Upper lobe of right lung (tissue), 1 donor: Measurements from ENCODE around the gene TOR2A. TPM values are rescaled to one million over a fixed set of nuclear protein-coding genes. Genes with fewer than 3 reads are reported as not detected.

Experiments
- ATAC-seq: fragments of 200-7000 bp; cut with Tn5 transposase; one replicate; pipeline ENCODE4 v1.9.1; 2020; ENCODE audit warnings: mild to moderate bottlenecking, moderate library complexity
- DNase-seq: peaks from one replicate; pipeline ENCODE4 v3.0.0-alpha.2; 2020
- H3K27ac ChIP-seq: fragments of 200-600 bp; one replicate; pipeline ENCODE4 v1.8.0; 2022
- H3K27me3 ChIP-seq: fragments of 200-600 bp; one replicate; pipeline ENCODE4 v1.8.0; 2022; ENCODE audit warnings: mild to moderate bottlenecking
- H3K36me3 ChIP-seq: fragments of 200-600 bp; one replicate; pipeline ENCODE4 v1.8.0; 2022
- H3K4me1 ChIP-seq: fragments of 200-600 bp; one replicate; pipeline ENCODE4 v1.8.0; 2022
- H3K4me3 ChIP-seq: fragments of 200-600 bp; one replicate; pipeline ENCODE4 v1.8.0; 2022; ENCODE audit warnings: mild to moderate bottlenecking
- H3K9me3 ChIP-seq: fragments of 200-600 bp; one replicate; pipeline ENCODE4 v1.8.0; 2022
- CTCF ChIP-seq: fragments of 200-600 bp; IDR thresholded peaks from one replicate; pipeline ENCODE4 v1.8.0; 2022; ENCODE audit warnings: antibody characterized with exemption
- intact Hi-C: fragments of 100-400 bp; cut with DNase I; formaldehyde crosslinking; loops from one replicate; pipeline ENCODE4 v1.11.0; 2022
- total RNA-seq: library from RNA; stranded (reverse); fragmentation: NEBNext Ultra II Directional; extraction: Animal tissue kit (Norgen Biotek cat#: 25700); gene quantifications from one replicate; pipeline ENCODE4 v1.2.1, GENCODE V29; 2021
- donor health status: DM: no; HTN: yes; CAD: no; lungs with severe emphysema.

The TOR2A gene
- total RNA-seq, 1 donor from 2014 or later, result 17.3 TPM

- TF ChIP-seq CTCF, result no peak
- Histone ChIP-seq H3K27me3 (no peaks in the 10 kb centered on the region), H3K9me3 (no peaks in the 10 kb centered on the region), H3K27ac (no peak overlapping the region), H3K4me3 (no peak overlapping the region), H3K36me3 (no peaks in the 10 kb centered on the region), H3K4me1 (peaks cover 12% of the 10 kb centered on the region)
- intact Hi-C loops, result no loop called here
- no peak for ATAC-seq
- no peak for DNase-seq
Measured at GRCh38 chr9:127711226-127711701, 23.8 kb downstream of the TOR2A start.

GRCh38 chr9:127710204-127710783 lies 24.8 kb downstream of the TOR2A start:
- peaks cover 8% of the 10 kb centered on the region for H3K4me1 ChIP-seq
- intact Hi-C loops, result no loop called here
- DNase-seq (no peak), ATAC-seq (no peak)
- H3K27ac ChIP-seq, result no peak overlapping the region
- no peaks in the 10 kb centered on the region for H3K27me3 ChIP-seq
- no peaks in the 10 kb centered on the region for H3K9me3 ChIP-seq
- no peak for TF ChIP-seq CTCF
- no peak overlapping the region for H3K4me3 ChIP-seq
- H3K36me3 ChIP-seq, result no peaks in the 10 kb centered on the region

- Histone ChIP-seq H3K36me3 (no peaks in the 10 kb centered on the region), H3K27me3 (no peaks in the 10 kb centered on the region), H3K27ac (no peak overlapping the region), H3K9me3 (no peaks in the 10 kb centered on the region), H3K4me1 (peaks cover under 1% of the 10 kb centered on the region), H3K4me3 (no peak overlapping the region)
- DNase-seq, result no peak
- intact Hi-C loops, result no loop called here
- ATAC-seq, result no peak
- TF ChIP-seq CTCF, result no peak
Measured at GRCh38 chr9:127708952-127709587, 26.0 kb downstream of the TOR2A start.

- no peaks in the 10 kb centered on the region for H3K9me3 ChIP-seq
- no peak for TF ChIP-seq CTCF
- no peak overlapping the region for H3K27ac ChIP-seq
- no peaks in the 10 kb centered on the region for H3K27me3 ChIP-seq
- H3K4me1 ChIP-seq, result no peaks in the 10 kb centered on the region
- no peaks in the 10 kb centered on the region for H3K36me3 ChIP-seq
- intact Hi-C loops, result no loop called here
- no peak overlapping the region for H3K4me3 ChIP-seq
- DNase-seq (no peak), ATAC-seq (no peak)
Measured at GRCh38 chr9:127707766-127708165, 27.3 kb downstream of the TOR2A start.

GRCh38 chr9:127706836-127707241 lies 28.3 kb downstream of the TOR2A start, which contains the start of gene CFAP157:
Gene CFAP157 (plus strand): TSS chr9:127706988. CDS start chr9:127707032, 44 bp downstream.
- Histone ChIP-seq H3K36me3 (no peaks in the 10 kb centered on the region), H3K27ac (no peak within 1 kb of the TSS), H3K4me3 (no peak within 1 kb of the TSS), H3K9me3 (no peaks in the 10 kb centered on the region), H3K27me3 (no peaks in the 10 kb centered on the region), H3K4me1 (no peaks in the 10 kb centered on the region)
- no peak for DNase-seq
- no peak for TF ChIP-seq CTCF
- ATAC-seq, result peak; percentile 44
- intact Hi-C loops, result no loop called here
